Erythroblast (primary cell): ENCODE measurements around the gene TM9SF1.

Source experiments
- GATA1 ChIP-seq: IDR thresholded peaks from 2 replicates; pipeline ENCODE4 v1.6.1; 2011; ENCODE audit warnings: low read depth, mild to moderate bottlenecking, control low read depth, low read length, moderate library complexity
- POLR2A ChIP-seq: IDR thresholded peaks from 2 replicates; pipeline ENCODE4 v1.6.1; 2011; ENCODE audit warnings: mild to moderate bottlenecking, low read length

- TF ChIP-seq POLR2A: no peak
- TF ChIP-seq GATA1: no peak
These were observed 16.1 kb upstream of the TM9SF1 start for GRCh38 chr14:24211311-24211710.
